A549 (cell line): ENCODE data around the gene TMCO4. TPM values are rescaled to one million over a fixed set of nuclear protein-coding genes. Genes with fewer than 3 reads are reported as not detected.

Experiments used
- ATAC-seq, 2 experiments: fragments of 200-7000 bp in 1 of 2; fragments of >200 bp in 1 of 2; cut with Nextera tagmentation in 1 of 2; cut with Tn5 transposase in 1 of 2; 3 replicates each; pipeline versions ENCODE4 v1.8.0 to v1.9.1; 2018 to 2020; ENCODE audit warnings: mild to moderate bottlenecking in 1 of 2, moderate library complexity in 1 of 2
- CTCF ChIA-PET: fragments of 300-600 bp; sonication (Branson Sonifier 250); formaldehyde crosslinking; extraction: SDS; loops from one replicate; lab custom pipeline; 2021; ENCODE audit warnings: antibody characterized with exemption, inconsistent platforms; lab: Yijun Ruan, JAX
- POLR2A ChIA-PET: fragments of 350-600 bp; formaldehyde crosslinking; extraction: SDS; loops from one replicate; lab custom pipeline; 2021; ENCODE audit warnings: antibody characterized with exemption, inconsistent platforms; lab: Yijun Ruan, JAX
- DNase-seq, 2 experiments: peaks; one replicate each; pipeline versions ENCODE4 v3.0.0 to v3.0.0-alpha.2; 2011 to 2016; ENCODE audit warnings: low read depth in 1 of 2, low spot score in 1 of 2
- FAIRE-seq: peaks from 2 replicates; lab custom pipeline; 2011; peaks lifted over from hg19 to GRCh38; lab: Jason Lieb, UNC
- H3K27ac ChIP-seq, 2 experiments: fragments of >200 bp; sonication (Bioruptor Twin); formaldehyde crosslinking; 3 replicates each; pipeline ENCODE4 v1.5.1; 2016 to 2017
- H3K4me1 ChIP-seq: fragments of >200 bp; sonication (Bioruptor Twin); formaldehyde crosslinking; 3 replicates; pipeline ENCODE4 v1.6.1; 2016
- H3K4me2 ChIP-seq: fragments of >200 bp; sonication (Bioruptor Twin); formaldehyde crosslinking; 3 replicates; pipeline ENCODE4 v1.6.1; 2016
- H3K4me3 ChIP-seq: fragments of >200 bp; sonication (Bioruptor Twin); formaldehyde crosslinking; 3 replicates; pipeline ENCODE4 v1.5.1; 2016
- H3K9me3 ChIP-seq: fragments of >200 bp; sonication (Bioruptor Twin); formaldehyde crosslinking; 3 replicates; pipeline ENCODE4 v1.6.1; 2016
- CBX2 ChIP-seq: fragments of 200-600 bp; sonication (generic); IDR thresholded peaks from 2 replicates; pipeline ENCODE4 v1.6.1; 2016; ENCODE audit warnings: low read depth, mild to moderate bottlenecking, borderline replicate concordance
- CHD2 ChIP-seq: fragments of 150-350 bp; IDR thresholded peaks from 2 replicates; pipeline ENCODE4 v1.6.1; 2014; ENCODE audit warnings: low read length; ENCODE audit not compliant: partially characterized antibody
- CHD4 ChIP-seq: fragments of 200-600 bp; sonication (generic); IDR thresholded peaks from 2 replicates; pipeline ENCODE4 v1.6.1; 2016; ENCODE audit warnings: antibody characterized with exemption, mild to moderate bottlenecking, borderline replicate concordance
- EHF ChIP-seq: fragments of 250-450 bp; sonication (Bioruptor Pico); IDR thresholded peaks from 2 replicates; pipeline ENCODE4 v1.5.0; 2020; ENCODE audit warnings: mild to moderate bottlenecking
- EHMT2 ChIP-seq: fragments of 200-600 bp; sonication (generic); IDR thresholded peaks from 2 replicates; pipeline ENCODE4 v1.6.1; 2016; ENCODE audit warnings: antibody characterized with exemption, low read depth, mild to moderate bottlenecking, moderate library complexity
- ESRRA ChIP-seq: fragments of 150-350 bp; IDR thresholded peaks from 2 replicates; pipeline ENCODE4 v1.6.1; 2014; ENCODE audit warnings: mild to moderate bottlenecking, low read length, borderline replicate concordance
- FOSL2 ChIP-seq, 2 experiments: fragments of 450-650 bp in 1 of 2; fragments of >200 bp in 1 of 2; sonication (Bioruptor Twin) in 1 of 2; formaldehyde crosslinking; IDR thresholded peaks; 2 replicates each; pipeline versions ENCODE4 v1.5.0 to v1.6.1; 2016 to 2020; ENCODE audit warnings: mild to moderate bottlenecking in 1 of 2, moderate library complexity in 1 of 2
- FOXS1 ChIP-seq: fragments of 250-450 bp; sonication (Bioruptor Pico); IDR thresholded peaks from 2 replicates; pipeline ENCODE4 v1.5.0; 2020; ENCODE audit warnings: mild to moderate bottlenecking, moderate library complexity
- GATA3 ChIP-seq: IDR thresholded peaks from 2 replicates; pipeline ENCODE4 v1.6.1; 2012; ENCODE audit warnings: borderline replicate concordance
- HDAC2 ChIP-seq: fragments of 200-600 bp; sonication (generic); IDR thresholded peaks from 2 replicates; pipeline ENCODE4 v1.6.1; 2016
- HOXA7 ChIP-seq: fragments of 250-450 bp; sonication (Bioruptor Pico); IDR thresholded peaks from 2 replicates; pipeline ENCODE4 v1.5.0; 2020; ENCODE audit warnings: mild to moderate bottlenecking, moderate library complexity
- KDM5A ChIP-seq: fragments of 200-600 bp; sonication (generic); IDR thresholded peaks from 2 replicates; pipeline ENCODE4 v1.6.1; 2016; ENCODE audit warnings: antibody characterized with exemption, mild to moderate bottlenecking
- MAX ChIP-seq: IDR thresholded peaks from 2 replicates; pipeline ENCODE4 v1.6.1; 2012
- MYC ChIP-seq: IDR thresholded peaks from 2 replicates; pipeline ENCODE4 v1.6.1; 2012; ENCODE audit warnings: mild to moderate bottlenecking, inconsistent platforms, low read length, improper control_type of control experiment, borderline replicate concordance
- NFE2L2 ChIP-seq: fragments of 150-350 bp; conservative IDR thresholded peaks from 2 replicates; pipeline ENCODE4 v1.6.1; 2014; ENCODE audit warnings: low read length
- PBX3 ChIP-seq: IDR thresholded peaks from 2 replicates; pipeline ENCODE4 v1.6.1; 2012
- PHF8 ChIP-seq: fragments of 200-600 bp; sonication (generic); IDR thresholded peaks from 2 replicates; pipeline ENCODE4 v1.6.1; 2016; ENCODE audit warnings: low read depth, mild to moderate bottlenecking, antibody characterized with exemption, moderate library complexity, borderline replicate concordance
- RAD21 ChIP-seq, 2 experiments: fragments of >200 bp in 1 of 2; sonication (Bioruptor Twin) in 1 of 2; formaldehyde crosslinking in 1 of 2; IDR thresholded peaks in 1 of 2; conservative IDR thresholded peaks in 1 of 2; 2 replicates in 1 of 2; 3 replicates in 1 of 2; pipeline ENCODE4 v1.6.1; 2012 to 2018; ENCODE audit warnings: inconsistent platforms in 1 of 2
- RCOR1 ChIP-seq: fragments of 150-350 bp; IDR thresholded peaks from 2 replicates; pipeline ENCODE4 v1.6.1; 2014; ENCODE audit warnings: antibody characterized with exemption, low read length, low read depth
- RFX5 ChIP-seq: fragments of 450-650 bp; IDR thresholded peaks from 2 replicates; pipeline ENCODE4 v1.7.1; 2014; ENCODE audit warnings: antibody characterized with exemption, mild to moderate bottlenecking, moderate library complexity
- RNF2 ChIP-seq: fragments of 200-600 bp; sonication (generic); IDR thresholded peaks from 2 replicates; pipeline ENCODE4 v1.6.1; 2016; ENCODE audit warnings: low read depth, mild to moderate bottlenecking, antibody characterized with exemption, moderate library complexity, borderline replicate concordance
- TFCP2L1 ChIP-seq: fragments of 250-450 bp; sonication (Bioruptor Pico); IDR thresholded peaks from 2 replicates; pipeline ENCODE4 v1.5.0; 2021; ENCODE audit warnings: mild to moderate bottlenecking
- TP53 ChIP-seq: fragments of 250-450 bp; sonication (Bioruptor Pico); IDR thresholded peaks from 2 replicates; pipeline ENCODE4 v1.5.0; 2021; ENCODE audit warnings: mild to moderate bottlenecking, moderate library complexity
- ZFP36 ChIP-seq: fragments of 450-650 bp; IDR thresholded peaks from 2 replicates; pipeline ENCODE4 v1.6.1; 2014; ENCODE audit warnings: borderline replicate concordance; ENCODE audit not compliant: partially characterized antibody
- ZSCAN20 ChIP-seq: fragments of 250-450 bp; sonication (Bioruptor Pico); IDR thresholded peaks from 2 replicates; pipeline ENCODE4 v1.8.0; 2022; ENCODE audit warnings: mild to moderate bottlenecking, moderate library complexity
- WGBS: methylation state at CpG from one replicate; pipeline ENCODE4 v1.1.6; 2017; ENCODE audit errors: missing lambda C conversion rate; 5-methylcytosine and 5-hydroxymethylcytosine counted together
- polyA plus RNA-seq, 4 experiments: library from polyadenylated mRNA; depleted of rRNA in 3 of 4; stranded (reverse); fragments of >200 nt; fragmentation: RNase III in 1 of 4; extraction: RNeasy Plus Mini Kit Qiagen cat#74134 plus additional on column Dnase treatment in 1 of 4; gene quantifications; 2 replicates in 3 of 4; 3 replicates in 1 of 4; pipeline ENCODE4 v1.2.3, GENCODE V29; 2011 to 2017

The TMCO4 gene
- polyA plus RNA-seq, 2 of the 4 experiments (the other 2 are of a cell fraction): 4.0 to 4.6 TPM

DNA sequence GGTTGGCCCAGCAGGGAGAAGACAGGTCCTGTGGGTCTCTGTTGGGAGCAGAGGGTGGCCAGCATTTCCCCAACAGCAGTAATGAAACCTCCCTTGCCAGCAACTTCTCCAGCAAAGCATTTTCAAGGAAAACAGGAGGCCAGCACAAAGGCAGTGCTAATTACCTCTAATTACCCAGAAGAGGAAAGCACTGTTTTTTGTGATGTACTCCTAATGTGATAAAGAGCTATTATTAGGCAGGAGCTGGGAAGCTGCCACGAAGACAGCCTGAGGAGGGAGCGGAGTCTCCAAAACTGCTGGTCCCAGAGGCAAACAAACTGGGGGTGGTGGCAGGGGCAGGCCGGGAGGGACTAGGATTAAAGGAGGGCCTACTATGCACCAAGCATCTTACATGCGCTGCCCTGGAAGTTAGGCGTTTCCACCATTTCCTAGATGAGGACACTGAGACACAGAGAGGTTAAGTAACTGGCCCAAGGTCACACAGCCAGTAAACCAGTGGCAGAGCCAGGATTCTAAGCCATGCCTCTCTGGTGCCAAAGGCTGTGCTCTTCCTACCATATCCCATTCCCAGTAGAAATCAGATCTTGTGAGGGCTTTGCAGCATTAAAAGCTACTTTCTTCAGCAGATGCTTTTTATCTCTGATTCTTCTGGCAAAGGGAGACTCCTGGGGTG lies 110.5 kb downstream of the TMCO4 start:
- CTCF ChIA-PET: interaction anchor here (1.2 to 2.4 kb wide), 2 partner anchors 15 to 27 kb away, joined by 3 to 12 read pairs; no protein-coding TSS in a partner anchor
- 86% methylated on average over 5 of the region's 5 CpGs for WGBS
- H3K4me3 ChIP-seq: no peak overlapping the region
- FAIRE-seq: no peak
- no peak for DNase-seq
- POLR2A ChIA-PET: no interaction called here
- TF ChIP-seq ZFP36 (peak; percentile 45), ZSCAN20 (CRISPR knock-in tag) (no peak)
- H3K4me2 ChIP-seq: no peak overlapping the region
- no peak overlapping the region for H3K27ac ChIP-seq
- no peak for ATAC-seq
- no peaks in the 10 kb centered on the region for H3K4me1 ChIP-seq
- H3K9me3 ChIP-seq: no peaks in the 10 kb centered on the region

GRCh38 chr1:19688041-19688842 lies 111.5 kb downstream of the TMCO4 start:
- ATAC-seq: no peak
- no peak overlapping the region for H3K27ac ChIP-seq
- POLR2A ChIA-PET: no interaction called here
- no peak overlapping the region for H3K4me2 ChIP-seq
- H3K4me3 ChIP-seq: no peak overlapping the region
- TF ChIP-seq FOSL2 (IDR thresholded peaks at IDR 0.05) (no peak), FOSL2 (CRISPR knock-in tag; IDR thresholded peaks at IDR 0.05) (no peak), CBX2 (no peak), NFE2L2 (no peak), ESRRA (no peak), HOXA7 (CRISPR knock-in tag) (no peak), RAD21 (conservative IDR thresholded peaks at IDR 0.05 in 1 of 2, IDR thresholded peaks at IDR 0.05 in 1 of 2) (no peak), TP53 (CRISPR knock-in tag) (no peak), ZSCAN20 (CRISPR knock-in tag) (no peak), EHMT2 (no peak), CHD2 (no peak), FOXS1 (no peak), MAX (no peak)
- DNase-seq: no peak
- WGBS: 89% methylated on average over 13 of the region's 19 CpGs
- no peaks in the 10 kb centered on the region for H3K9me3 ChIP-seq
- no peaks in the 10 kb centered on the region for H3K4me1 ChIP-seq
- FAIRE-seq: no peak
- CTCF ChIA-PET: interaction anchor here (1.2 kb wide), 1 partner anchor 26 kb away, joined by 3 read pairs; no protein-coding TSS in a partner anchor

DNA sequence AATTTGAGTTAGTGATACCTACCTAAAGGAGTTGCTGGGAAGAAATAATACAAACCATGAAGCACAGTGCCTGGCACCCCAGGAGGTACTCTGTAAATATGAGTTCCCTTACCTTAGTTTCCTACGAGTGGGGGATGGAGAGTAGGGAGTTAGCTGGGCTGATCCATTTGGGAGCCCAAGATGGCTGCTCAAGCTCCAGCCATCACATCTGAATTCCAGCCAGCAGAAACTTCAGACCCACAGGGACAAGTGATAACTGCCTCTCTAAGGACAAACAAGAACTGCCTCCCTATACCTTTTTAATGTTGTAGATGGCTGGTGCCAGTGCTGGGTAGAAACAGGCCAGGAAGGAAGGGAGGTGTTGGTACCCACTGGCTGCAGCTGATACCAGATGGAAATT lies 112.3 kb downstream of the TMCO4 start:
- CTCF ChIA-PET: interaction anchor here (0.9 kb wide), 1 partner anchor 25 kb away, joined by 4 read pairs; no protein-coding TSS in a partner anchor
- Histone ChIP-seq H3K4me2 (no peak overlapping the region), H3K9me3 (no peaks in the 10 kb centered on the region), H3K27ac (no peak overlapping the region), H3K4me3 (no peak overlapping the region), H3K4me1 (no peaks in the 10 kb centered on the region)
- no peak for ATAC-seq
- TF ChIP-seq RCOR1 (no peak), MYC (no peak), PHF8 (no peak), CBX2 (no peak), TP53 (CRISPR knock-in tag) (no peak), FOSL2 (IDR thresholded peaks at IDR 0.05) (no peak), FOSL2 (CRISPR knock-in tag; IDR thresholded peaks at IDR 0.05) (no peak), EHF (no peak), RNF2 (no peak), TFCP2L1 (CRISPR knock-in tag) (no peak), RFX5 (no peak), MAX (no peak), GATA3 (no peak), KDM5A (no peak), CHD4 (no peak), HDAC2 (no peak), PBX3 (no peak)
- DNase-seq: no peak
- POLR2A ChIA-PET: no interaction called here
- FAIRE-seq: no peak
- WGBS: 36% methylated on average over 1 of the region's 1 CpG
